GM21619 (cell line): ENCODE results near the gene SYNPO2.
A peak's percentile ranks its signal among the peaks of the same experiment; 100 is the strongest.

Experiments
- ATAC-seq: cut with Tn5 transposase; IDR thresholded peaks from one replicate; pipeline ENCODE4 v1.9.1; 2021; ENCODE audit not compliant: unreplicated experiment

Gene SYNPO2, protein sequence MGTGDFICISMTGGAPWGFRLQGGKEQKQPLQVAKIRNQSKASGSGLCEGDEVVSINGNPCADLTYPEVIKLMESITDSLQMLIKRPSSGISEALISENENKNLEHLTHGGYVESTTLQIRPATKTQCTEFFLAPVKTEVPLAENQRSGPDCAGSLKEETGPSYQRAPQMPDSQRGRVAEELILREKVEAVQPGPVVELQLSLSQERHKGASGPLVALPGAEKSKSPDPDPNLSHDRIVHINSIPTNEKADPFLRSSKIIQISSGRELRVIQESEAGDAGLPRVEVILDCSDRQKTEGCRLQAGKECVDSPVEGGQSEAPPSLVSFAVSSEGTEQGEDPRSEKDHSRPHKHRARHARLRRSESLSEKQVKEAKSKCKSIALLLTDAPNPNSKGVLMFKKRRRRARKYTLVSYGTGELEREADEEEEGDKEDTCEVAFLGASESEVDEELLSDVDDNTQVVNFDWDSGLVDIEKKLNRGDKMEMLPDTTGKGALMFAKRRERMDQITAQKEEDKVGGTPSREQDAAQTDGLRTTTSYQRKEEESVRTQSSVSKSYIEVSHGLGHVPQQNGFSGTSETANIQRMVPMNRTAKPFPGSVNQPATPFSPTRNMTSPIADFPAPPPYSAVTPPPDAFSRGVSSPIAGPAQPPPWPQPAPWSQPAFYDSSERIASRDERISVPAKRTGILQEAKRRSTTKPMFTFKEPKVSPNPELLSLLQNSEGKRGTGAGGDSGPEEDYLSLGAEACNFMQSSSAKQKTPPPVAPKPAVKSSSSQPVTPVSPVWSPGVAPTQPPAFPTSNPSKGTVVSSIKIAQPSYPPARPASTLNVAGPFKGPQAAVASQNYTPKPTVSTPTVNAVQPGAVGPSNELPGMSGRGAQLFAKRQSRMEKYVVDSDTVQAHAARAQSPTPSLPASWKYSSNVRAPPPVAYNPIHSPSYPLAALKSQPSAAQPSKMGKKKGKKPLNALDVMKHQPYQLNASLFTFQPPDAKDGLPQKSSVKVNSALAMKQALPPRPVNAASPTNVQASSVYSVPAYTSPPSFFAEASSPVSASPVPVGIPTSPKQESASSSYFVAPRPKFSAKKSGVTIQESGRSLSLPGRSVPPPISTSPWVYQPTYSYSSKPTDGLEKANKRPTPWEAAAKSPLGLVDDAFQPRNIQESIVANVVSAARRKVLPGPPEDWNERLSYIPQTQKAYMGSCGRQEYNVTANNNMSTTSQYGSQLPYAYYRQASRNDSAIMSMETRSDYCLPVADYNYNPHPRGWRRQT

DNA sequence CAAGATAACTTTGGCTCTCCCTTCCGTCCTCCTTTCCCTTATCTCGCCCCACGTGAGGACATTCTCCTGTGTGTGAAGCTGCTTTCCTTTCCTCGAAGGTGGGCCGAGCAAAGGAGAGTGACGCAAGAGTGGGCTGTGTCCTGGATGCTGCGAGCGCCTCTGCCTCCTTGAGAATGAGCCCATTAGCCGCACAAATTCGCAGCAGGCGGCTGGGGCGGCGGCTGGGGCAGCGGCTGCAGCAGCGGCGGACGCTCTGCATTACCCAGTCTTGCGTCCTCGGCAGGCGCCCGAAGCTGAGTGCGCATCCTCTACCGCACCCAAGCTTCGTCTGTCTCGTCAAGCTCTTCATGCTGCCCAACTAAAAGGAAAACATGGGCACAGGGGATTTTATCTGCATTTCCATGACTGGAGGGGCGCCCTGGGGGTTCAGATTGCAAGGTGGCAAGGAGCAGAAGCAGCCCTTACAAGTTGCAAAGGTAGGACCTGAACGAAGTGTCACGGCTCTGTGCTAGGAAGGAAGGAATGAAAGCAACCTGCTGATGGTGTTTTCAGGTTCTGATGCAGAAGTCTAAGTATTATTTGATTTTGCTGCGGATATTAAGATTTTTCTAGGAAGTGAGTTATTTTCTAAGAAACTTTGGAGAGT, at the start of gene SYNPO2:
SYNPO2 (plus strand) TSS at position 189 of the 646 bp plus-strand sequence; CDS start at position 372, 183 bp downstream.
- peak; percentile 75 for ATAC-seq

- ATAC-seq: no peak
Observed at GRCh38 chr4:118839221-118839927, 49.3 kb upstream of the SYNPO2 start.

DNA sequence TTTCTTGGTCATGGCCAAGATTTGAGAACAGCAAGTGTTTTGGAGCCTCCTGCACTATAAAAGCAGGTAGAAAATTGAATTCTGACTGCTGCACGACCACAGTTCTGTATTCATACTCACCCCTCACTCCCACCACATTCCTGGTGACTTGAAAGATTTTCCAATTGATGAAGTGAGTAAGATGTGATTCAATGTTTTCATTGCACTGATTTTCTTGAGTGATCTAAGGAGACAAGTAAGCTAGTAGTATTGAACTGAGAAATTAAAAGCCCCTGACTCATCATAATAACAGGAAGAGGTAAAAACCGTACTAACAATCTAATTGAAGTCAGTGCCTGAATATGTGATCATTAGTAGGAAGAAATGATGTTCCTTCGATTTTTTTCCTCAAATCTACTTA, 46.6 kb upstream of the SYNPO2 start:
- ATAC-seq: no peak

- ATAC-seq: peak; percentile 54
Observed at GRCh38 chr4:118843237-118843636, 45.4 kb upstream of the SYNPO2 start.

- ATAC-seq: no peak
Observed at GRCh38 chr4:118845552-118846050, 43.1 kb upstream of the SYNPO2 start.

GRCh38 chr4:118846979-118847378, 41.7 kb upstream of the SYNPO2 start:
- ATAC-seq: no peak

- no peak for ATAC-seq
Observed at GRCh38 chr4:118848242-118848641, 40.4 kb upstream of the SYNPO2 start.

DNA sequence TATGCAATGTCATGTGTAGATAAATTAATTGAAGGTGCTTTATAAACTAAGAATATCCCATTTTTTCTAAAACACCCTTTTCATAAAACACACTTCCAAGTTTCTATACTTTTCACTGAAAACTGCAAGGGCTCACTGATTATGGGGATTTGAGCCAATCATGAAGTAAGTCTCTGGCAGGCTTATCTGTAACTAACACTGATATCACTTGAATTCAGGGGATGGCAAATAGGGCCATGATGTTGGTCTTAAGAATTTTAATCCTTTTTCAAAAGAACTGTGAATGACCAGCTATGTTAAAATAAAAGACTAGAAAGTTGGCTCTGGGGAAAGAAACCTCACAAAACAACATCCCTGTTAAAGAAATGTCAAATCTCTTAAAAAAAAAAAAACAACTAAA, 39.8 kb upstream of the SYNPO2 start:
- no peak for ATAC-seq

- no peak for ATAC-seq
Observed at GRCh38 chr4:118849867-118850487, 38.7 kb upstream of the SYNPO2 start.

GRCh38 chr4:118850488-118851173, 38.0 kb upstream of the SYNPO2 start:
- peak; percentile 95 for ATAC-seq

DNA sequence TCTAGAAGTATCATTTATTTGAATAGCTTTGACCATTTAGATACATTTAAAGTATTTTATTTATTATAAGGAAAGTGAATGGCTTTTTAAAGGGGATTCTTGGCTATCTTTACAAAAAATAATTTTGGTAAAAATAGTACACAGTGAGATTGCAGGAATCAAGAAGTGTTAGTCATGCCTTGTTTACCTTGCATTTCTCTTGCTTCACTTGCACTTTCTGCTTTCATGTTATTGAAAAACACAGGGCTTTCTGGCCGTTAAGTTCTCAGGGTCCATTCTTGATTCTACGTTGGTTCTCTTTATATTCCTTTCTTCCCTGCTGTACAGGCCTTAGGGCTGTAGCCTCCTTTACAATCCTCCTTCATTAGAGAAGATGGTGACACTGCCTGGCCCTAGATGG, 30.9 kb upstream of the SYNPO2 start:
- no peak for ATAC-seq

GRCh38 chr4:118858779-118859178, 29.9 kb upstream of the SYNPO2 start:
- ATAC-seq: no peak

GRCh38 chr4:118865091-118865708, 23.5 kb upstream of the SYNPO2 start:
- peak; percentile 91 for ATAC-seq

DNA sequence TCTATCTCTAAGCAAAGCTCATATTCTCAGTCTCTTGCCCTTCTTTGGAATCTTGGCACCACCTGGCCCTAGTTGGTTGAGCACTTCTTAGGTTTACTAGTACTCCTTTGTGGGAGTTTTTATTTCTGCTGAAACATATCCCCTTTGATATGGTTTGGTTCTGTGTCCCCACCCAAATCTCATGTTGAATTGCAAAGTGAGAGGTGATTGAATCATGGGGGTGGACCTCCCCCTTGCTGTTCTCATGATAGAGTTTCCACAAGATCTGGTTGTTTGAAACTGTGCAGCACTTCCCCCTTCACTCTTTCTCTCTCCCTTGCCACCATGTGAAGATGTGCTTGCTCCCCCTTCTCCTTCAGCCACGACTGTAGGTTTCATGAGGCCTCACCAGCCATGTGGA, 22.2 kb upstream of the SYNPO2 start:
- no peak for ATAC-seq

- no peak for ATAC-seq
Observed at GRCh38 chr4:118867311-118868067, 21.2 kb upstream of the SYNPO2 start.

- no peak for ATAC-seq
Observed at GRCh38 chr4:118869808-118870342, 18.8 kb upstream of the SYNPO2 start.

DNA sequence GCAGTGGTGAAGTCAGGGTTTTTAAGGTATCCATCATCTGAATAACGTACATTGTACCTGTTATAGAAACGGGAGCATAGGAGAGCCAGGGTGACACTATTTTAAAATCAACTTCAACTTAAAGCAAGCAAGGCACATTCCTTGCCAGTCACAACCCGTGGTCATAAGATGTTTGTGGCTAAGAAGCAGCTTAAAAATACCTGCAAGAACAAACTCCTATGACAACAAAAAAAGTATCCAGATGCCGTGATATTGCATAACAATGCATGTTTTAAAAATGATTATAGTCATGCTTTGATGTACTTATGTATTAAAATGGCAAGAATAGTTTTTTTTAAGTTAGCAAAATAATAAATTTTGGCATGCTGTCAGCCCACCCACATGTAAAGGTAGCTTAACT, 16.5 kb upstream of the SYNPO2 start:
- no peak for ATAC-seq
